Hepatocyte (in vitro differentiated cells): ENCODE data around the gene OR2V2. TPM values are rescaled to one million over a fixed set of nuclear protein-coding genes. Genes with fewer than 3 reads are reported as not detected.

Experiments
- DNase-seq: peaks from one replicate; pipeline ENCODE4 v3.0.0-alpha.2; 2016; ENCODE audit warnings: low spot score
- H2AFZ ChIP-seq: fragments of 200-600 bp; sonication (generic); 2 replicates; pipeline ENCODE4 v1.6.0; 2016; ENCODE audit warnings: antibody characterized with exemption, mild to moderate bottlenecking
- H3K27ac ChIP-seq: fragments of 200-600 bp; sonication (generic); 2 replicates; pipeline ENCODE4 v1.5.1; 2016; ENCODE audit warnings: mild to moderate bottlenecking
- H3K27me3 ChIP-seq: fragments of 200-600 bp; sonication (generic); 2 replicates; pipeline ENCODE4 v1.6.1; 2016
- H3K36me3 ChIP-seq: fragments of 200-600 bp; sonication (generic); replicated peaks from 2 replicates; pipeline ENCODE4 v1.5.1; 2016; ENCODE audit warnings: low read depth; ENCODE audit not compliant: insufficient read depth
- H3K4me1 ChIP-seq: fragments of 200-600 bp; sonication (generic); 2 replicates; pipeline ENCODE4 v1.5.1; 2016; ENCODE audit warnings: mild to moderate bottlenecking, moderate library complexity; ENCODE audit not compliant: insufficient read depth
- H3K4me2 ChIP-seq: fragments of 200-600 bp; sonication (generic); 2 replicates; pipeline ENCODE4 v1.6.0; 2016
- H3K4me3 ChIP-seq: fragments of 200-600 bp; sonication (generic); 2 replicates; pipeline ENCODE4 v1.5.1; 2016; ENCODE audit warnings: mild to moderate bottlenecking
- H3K79me2 ChIP-seq: fragments of 200-600 bp; sonication (generic); 2 replicates; pipeline ENCODE4 v1.6.0; 2017; ENCODE audit warnings: mild to moderate bottlenecking
- H3K9me2 ChIP-seq: fragments of 200-600 bp; sonication (generic); replicated peaks from 2 replicates; pipeline ENCODE4 v1.6.0; 2017; ENCODE audit warnings: mild to moderate bottlenecking; ENCODE audit not compliant: insufficient read depth
- H3K9me3 ChIP-seq: fragments of 200-600 bp; sonication (generic); 2 replicates; pipeline ENCODE4 v1.5.1; 2016; ENCODE audit warnings: low read depth, mild to moderate bottlenecking
- H4K20me1 ChIP-seq: fragments of 200-600 bp; sonication (generic); 2 replicates; pipeline ENCODE4 v1.6.0; 2016; ENCODE audit warnings: mild to moderate bottlenecking; ENCODE audit not compliant: insufficient read depth, poor library complexity, severe bottlenecking
- CTCF ChIP-seq: fragments of 200-600 bp; sonication (generic); IDR thresholded peaks from 2 replicates; pipeline ENCODE4 v1.5.1; 2016; ENCODE audit warnings: antibody characterized with exemption, mild to moderate bottlenecking; ENCODE audit not compliant: poor library complexity
- EZH2 ChIP-seq: fragments of 200-600 bp; sonication (generic); IDR thresholded peaks from 2 replicates; pipeline ENCODE4 v1.6.1; 2016; ENCODE audit warnings: antibody characterized with exemption, mild to moderate bottlenecking, borderline replicate concordance
- EZH2phosphoT487 ChIP-seq: fragments of 200-600 bp; sonication (generic); IDR thresholded peaks from one replicate; pipeline ENCODE4 v1.6.1; 2018; ENCODE audit warnings: antibody characterized with exemption, mild to moderate bottlenecking, low read depth, moderate library complexity; ENCODE audit not compliant: unreplicated experiment, severe bottlenecking
- WGBS: methylation state at CpG from one replicate; pipeline ENCODE4 v1.1.6; 2016; ENCODE audit warnings: low lambda C conversion rate; ENCODE audit errors: missing lambda C conversion rate; 5-methylcytosine and 5-hydroxymethylcytosine counted together
- polyA plus RNA-seq: library from polyadenylated mRNA; unstranded; fragments of >200 nt; fragmentation: Nextera tagmentation; extraction: Ambion mirVana; gene quantifications from 2 replicates; pipeline ENCODE4 v1.2.1, GENCODE V29; 2016
- total RNA-seq: library from RNA; depleted of rRNA; stranded (reverse); fragments of >200 nt; gene quantifications from 2 replicates; pipeline ENCODE4 v1.2.3, GENCODE V29; 2014

Gene OR2V2
- total and polyA plus RNA-seq, 2 experiments from 2014 or later = not detected

GRCh38 chr5:181124526-181124925 is 22.9 kb upstream of the OR2V2 start:
- H3K27ac ChIP-seq = no peak overlapping the region
- no peaks in the 10 kb centered on the region for H3K36me3 ChIP-seq
- WGBS = 81% methylated on average over 3 of the region's 3 CpGs
- TF ChIP-seq CTCF (no peak), EZH2 (no peak), EZH2phosphoT487 (no peak)
- H3K4me2 ChIP-seq = no peak overlapping the region
- no peak for DNase-seq
- no peaks in the 10 kb centered on the region for H4K20me1 ChIP-seq
- no peaks in the 10 kb centered on the region for H3K4me1 ChIP-seq
- H3K9me2 ChIP-seq = no peaks in the 10 kb centered on the region
- no peak overlapping the region for H2AFZ ChIP-seq
- H3K4me3 ChIP-seq = no peak overlapping the region
- H3K79me2 ChIP-seq = no peaks in the 10 kb centered on the region
- no peaks in the 10 kb centered on the region for H3K9me3 ChIP-seq
- H3K27me3 ChIP-seq = peaks cover 26% of the 10 kb centered on the region

GRCh38 chr5:181126841-181127240 is 20.5 kb upstream of the OR2V2 start:
- Histone ChIP-seq H3K27me3 (peaks cover 21% of the 10 kb centered on the region), H3K79me2 (no peaks in the 10 kb centered on the region), H3K4me3 (no peak overlapping the region), H3K9me3 (no peaks in the 10 kb centered on the region), H3K4me1 (no peaks in the 10 kb centered on the region), H4K20me1 (no peaks in the 10 kb centered on the region), H3K27ac (no peak overlapping the region), H3K36me3 (no peaks in the 10 kb centered on the region), H3K9me2 (no peaks in the 10 kb centered on the region), H2AFZ (no peak overlapping the region), H3K4me2 (no peak overlapping the region)
- TF ChIP-seq CTCF = no peak
- no peak for TF ChIP-seq EZH2
- no peak for TF ChIP-seq EZH2phosphoT487
- DNase-seq = no peak
- WGBS = 83% methylated on average over 15 of the region's 18 CpGs

DNA sequence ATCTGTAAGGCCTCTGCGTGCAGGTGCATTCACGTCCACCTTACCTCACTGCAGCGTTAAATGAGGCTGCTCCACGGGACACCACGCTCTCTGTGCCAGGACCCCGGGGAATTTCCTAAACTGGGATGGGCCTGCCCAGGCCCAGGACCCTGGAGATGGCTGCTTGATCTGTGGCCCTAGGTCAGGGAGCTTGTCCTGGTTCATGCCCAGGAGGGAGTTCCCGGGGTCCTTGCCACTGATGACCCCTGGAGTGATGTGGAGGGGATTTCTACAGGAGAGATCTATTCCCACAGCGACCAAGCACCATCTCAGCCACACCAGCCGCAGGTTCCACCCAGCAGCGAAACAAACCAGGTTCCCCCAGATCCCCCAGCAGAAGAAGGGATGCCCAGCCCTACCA is 19.9 kb upstream of the OR2V2 start:
- Histone ChIP-seq H2AFZ (no peak overlapping the region), H3K4me2 (no peak overlapping the region), H3K27ac (no peak overlapping the region), H3K9me3 (no peaks in the 10 kb centered on the region), H4K20me1 (no peaks in the 10 kb centered on the region), H3K79me2 (no peaks in the 10 kb centered on the region), H3K36me3 (no peaks in the 10 kb centered on the region), H3K9me2 (no peaks in the 10 kb centered on the region), H3K4me3 (no peak overlapping the region), H3K4me1 (no peaks in the 10 kb centered on the region), H3K27me3 (peaks cover 15% of the 10 kb centered on the region)
- 88% methylated on average over 10 of the region's 10 CpGs for WGBS
- no peak for TF ChIP-seq EZH2phosphoT487
- TF ChIP-seq EZH2 = no peak
- TF ChIP-seq CTCF = no peak
- DNase-seq = no peak
